Frontal cortex (tissue), 4 donors: ENCODE measurements around the gene S100A9. TPM values are rescaled to one million over a fixed set of nuclear protein-coding genes. Genes with fewer than 3 reads are reported as not detected.

Experiments used
- DNase-seq, 2 donors: peaks; one replicate each; pipeline ENCODE4 v3.0.0; 2012; ENCODE audit warnings: low spot score in 2 of 2
- FAIRE-seq: peaks from 2 replicates; lab custom pipeline; 2012; peaks lifted over from hg19 to GRCh38; lab: Jason Lieb, UNC
- total RNA-seq: library from RNA; depleted of rRNA; stranded (reverse); fragments of >200 nt; gene quantifications from one replicate; pipeline ENCODE4 v1.2.3, GENCODE V29; 2014
- donor health status: control.
- donor health status: control.
- donor health status: control.

Gene S100A9
- total RNA-seq, 1 donor from 2014 or later = 28.9 TPM

DNA sequence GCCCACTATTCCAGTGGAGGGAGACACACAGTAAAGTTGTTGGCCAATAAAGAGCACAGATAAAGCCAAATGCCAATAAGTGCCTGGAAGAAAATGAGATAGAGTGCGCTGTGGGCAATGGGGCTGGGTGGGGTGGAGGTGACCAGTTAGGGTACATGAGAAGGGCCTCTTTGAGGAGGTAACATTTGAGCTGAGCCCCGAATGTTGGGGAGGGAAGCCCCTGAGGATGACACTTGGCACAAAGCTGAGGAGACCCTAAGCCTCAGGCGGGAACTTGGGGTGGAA, 979 bp downstream of the S100A9 start:
- DNase-seq (no peak), FAIRE-seq (no peak)

DNA sequence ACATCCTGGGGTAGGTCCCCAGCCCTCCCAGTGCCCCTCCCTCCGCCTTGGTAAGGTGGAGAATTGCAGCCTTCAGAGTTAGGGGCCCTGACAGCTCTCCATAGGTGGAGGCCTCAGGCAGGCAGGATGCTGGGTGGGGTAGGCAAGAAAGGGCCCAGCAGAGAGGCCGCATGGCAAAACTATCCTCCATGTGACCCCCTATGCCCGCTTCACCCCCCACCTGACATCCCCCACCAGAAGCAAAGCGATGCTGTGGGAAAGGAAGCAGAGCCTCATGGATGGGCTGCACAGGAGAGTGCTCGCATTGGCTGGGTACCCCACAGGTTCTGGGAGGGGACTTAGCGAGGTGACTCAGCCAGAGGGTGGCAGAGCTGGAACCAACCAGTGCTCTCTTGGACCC, 1.6 kb downstream of the S100A9 start:
- FAIRE-seq (no peak), DNase-seq (no peak)

DNA sequence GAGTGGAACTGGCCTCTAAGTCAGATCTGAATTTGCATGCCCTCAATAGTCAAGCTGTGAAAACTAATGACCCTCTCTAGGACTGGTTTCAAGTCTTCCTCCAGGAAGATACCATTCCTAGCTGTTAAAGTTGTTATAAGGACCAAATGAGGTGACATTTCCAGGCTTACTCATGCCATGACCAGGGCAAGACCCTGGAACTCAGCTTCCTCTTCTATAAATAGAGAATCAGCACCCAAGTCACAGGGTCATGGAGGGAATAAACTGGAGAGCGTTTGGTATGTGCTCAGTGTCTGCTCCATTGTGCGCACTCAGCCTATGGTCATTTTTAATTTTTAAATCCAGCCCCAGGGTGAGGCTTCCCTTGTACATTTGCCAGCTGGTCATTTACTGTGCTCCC, 2.5 kb downstream of the S100A9 start:
- DNase-seq = no peak
- FAIRE-seq = no peak

DNA sequence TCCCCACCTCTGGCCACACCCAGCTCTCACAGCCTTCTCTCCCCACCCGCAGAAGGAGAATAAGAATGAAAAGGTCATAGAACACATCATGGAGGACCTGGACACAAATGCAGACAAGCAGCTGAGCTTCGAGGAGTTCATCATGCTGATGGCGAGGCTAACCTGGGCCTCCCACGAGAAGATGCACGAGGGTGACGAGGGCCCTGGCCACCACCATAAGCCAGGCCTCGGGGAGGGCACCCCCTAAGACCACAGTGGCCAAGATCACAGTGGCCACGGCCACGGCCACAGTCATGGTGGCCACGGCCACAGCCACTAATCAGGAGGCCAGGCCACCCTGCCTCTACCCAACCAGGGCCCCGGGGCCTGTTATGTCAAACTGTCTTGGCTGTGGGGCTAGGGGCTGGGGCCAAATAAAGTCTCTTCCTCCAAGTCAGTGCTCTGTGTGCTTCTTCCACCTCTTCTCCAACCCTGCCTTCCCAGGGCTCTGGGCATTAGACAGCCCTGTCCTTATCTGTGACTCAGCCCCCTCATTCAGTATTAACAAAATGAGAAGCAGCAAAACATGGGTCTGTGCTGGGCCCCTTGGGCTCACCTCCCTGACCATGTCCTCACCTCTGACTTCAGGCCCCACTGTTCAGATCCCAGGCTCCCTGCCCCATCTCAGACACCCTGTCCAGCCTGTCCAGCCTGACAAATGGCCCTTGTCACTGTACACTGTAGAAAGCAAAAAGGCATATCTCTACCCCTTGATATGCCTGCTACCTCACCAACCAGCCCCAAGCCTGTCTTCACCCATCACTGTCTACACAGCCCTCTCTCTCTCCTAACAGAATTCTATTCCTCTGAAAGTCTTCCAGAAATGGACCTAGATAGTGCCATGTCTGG, 3.2 kb downstream of the S100A9 start:
- DNase-seq = no peak

DNA sequence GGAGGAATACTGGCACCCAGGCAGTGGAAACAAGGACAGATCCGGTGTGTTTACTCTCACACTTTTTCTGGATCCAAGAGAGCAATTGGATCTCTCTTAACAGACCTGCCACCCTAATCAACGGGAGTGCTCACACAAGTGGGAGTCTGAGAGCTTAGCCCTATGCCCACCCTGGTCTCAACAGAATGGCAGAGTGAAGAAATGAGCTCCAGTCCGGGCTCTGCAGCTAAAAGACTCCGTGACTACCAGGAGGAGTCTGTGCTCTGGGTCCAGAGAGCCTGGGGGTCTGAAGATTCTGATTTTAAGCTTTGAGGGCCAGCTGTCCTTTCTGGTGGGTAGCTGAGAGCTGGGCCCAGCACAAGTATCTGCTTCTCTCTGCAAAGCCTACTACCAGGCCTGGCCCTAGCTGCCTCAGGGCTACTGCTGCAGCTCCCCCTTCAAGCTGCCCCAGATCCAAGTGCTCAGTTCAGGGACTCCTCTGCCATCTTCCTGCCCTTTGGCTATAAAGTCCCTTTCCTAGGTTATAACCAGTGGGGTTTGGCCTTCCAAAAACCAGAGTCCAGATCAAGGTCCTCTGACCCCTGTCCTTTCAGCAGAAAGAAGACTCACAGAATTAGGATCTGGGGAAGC, 3.9 kb downstream of the S100A9 start:
- DNase-seq = no peak
- FAIRE-seq = no peak

More for the DNA sequence above, 3.2 kb downstream of the S100A9 start:
- no peak for FAIRE-seq

DNA sequence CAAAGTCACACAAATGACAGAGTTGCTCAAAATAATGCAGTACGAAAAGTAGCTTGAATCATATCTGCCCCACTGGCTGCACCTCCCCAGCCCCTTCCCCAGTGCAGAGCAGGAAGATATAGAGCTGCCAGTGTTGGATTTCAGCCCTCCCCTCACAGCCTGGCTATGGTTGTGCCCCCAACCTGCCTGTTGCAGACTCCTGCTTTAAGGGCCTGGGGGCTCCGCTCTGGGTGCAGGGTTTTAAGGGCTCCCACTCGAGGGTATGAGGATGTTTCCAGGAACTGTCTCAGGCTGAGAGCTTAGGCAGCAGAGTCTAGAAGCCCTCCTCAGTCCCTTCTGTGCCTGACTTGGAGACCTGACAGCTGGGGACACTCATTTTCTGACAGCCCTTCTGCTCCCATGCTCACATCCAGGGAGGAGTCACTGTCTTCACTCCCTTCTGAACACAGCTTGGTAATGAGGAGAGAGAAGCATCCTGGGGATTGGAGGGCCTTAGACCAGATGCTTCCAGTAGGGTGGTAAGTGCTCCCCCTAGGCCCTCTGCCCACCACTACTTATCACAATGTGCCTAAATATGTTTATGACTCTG, 4.6 kb downstream of the S100A9 start:
- FAIRE-seq (no peak), DNase-seq (no peak)

DNA sequence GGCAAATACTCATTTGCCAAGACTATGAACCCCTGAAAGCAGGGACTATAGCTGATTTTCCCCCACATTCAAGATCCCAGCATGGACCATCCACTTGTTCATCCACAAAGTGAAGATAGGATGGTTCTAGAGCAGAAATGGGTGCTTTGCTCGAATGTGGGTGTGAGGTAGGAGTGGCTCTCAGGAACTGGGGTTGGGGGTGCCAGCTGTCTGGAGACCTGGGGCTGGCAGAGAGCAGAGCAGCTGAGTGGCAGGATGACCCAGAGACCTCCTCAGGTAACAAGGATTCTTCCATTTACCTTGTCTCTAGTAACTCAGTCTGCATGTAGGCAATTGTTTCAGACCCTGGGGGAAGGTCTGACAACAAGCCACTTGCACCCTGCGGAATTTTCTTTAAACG, 6.0 kb downstream of the S100A9 start:
- FAIRE-seq (no peak), DNase-seq (no peak)

DNA sequence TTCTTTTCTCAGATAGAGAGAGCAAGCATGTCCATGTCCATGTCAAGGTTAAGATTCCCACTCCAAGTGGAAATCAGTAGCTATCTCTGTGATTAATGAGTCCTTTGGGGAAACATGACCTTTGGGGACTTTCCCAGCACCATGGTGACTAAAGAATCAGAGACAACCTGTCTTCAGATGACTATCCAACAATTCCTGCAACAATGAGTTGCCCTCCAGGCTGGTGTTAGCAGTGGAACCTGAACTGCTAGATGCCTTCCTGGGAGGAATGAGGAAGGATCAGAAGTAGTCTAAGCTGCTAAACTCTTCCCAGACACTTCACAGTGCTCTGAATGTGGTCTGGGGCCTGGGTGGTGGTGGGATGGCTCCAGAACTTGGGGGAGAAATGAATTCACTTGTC, 6.5 kb downstream of the S100A9 start:
- FAIRE-seq = no peak
- no peak for DNase-seq

DNA sequence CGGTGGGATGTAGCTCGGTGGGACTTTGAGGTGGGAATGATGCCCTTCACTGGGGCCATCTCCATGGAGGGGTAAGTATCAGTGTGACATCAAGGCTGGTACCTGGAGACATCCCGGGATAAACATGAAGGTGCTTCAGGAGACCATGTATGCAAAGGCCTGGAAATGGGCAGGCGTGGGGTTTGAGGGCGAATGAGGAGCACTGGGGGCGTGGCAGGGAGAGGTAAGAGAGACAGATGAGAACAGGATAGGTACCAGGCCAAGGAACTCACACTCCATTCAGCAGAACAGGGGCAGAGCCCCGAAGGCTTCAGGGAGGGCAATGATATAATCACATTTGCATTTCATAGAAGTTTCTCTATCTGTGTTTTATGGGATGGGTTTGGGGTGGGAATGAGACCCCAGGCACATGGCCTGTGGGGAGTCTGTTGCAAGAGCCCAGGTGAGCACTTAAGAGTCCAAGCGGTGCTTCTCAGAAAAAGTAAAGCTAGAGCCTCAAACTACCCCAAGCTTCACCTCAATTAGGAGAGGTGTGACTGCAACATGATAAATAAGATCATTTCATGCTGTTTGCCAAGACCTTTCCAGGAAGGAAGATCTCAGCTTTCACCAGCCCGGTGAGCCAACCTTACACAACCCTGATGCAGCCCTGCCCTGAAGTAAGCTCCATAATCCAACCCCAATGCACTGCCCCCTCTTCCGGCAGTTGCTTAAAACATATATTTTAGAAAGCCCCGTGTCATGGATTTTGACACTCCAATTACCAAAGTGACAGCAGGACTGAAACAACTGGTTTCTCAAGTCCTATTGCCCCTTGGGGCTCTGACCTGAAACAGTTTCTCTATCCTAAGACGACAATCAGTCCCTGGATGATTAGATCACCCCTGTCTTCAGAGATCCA, 7.4 kb downstream of the S100A9 start:
- DNase-seq (no peak), FAIRE-seq (no peak)

DNA sequence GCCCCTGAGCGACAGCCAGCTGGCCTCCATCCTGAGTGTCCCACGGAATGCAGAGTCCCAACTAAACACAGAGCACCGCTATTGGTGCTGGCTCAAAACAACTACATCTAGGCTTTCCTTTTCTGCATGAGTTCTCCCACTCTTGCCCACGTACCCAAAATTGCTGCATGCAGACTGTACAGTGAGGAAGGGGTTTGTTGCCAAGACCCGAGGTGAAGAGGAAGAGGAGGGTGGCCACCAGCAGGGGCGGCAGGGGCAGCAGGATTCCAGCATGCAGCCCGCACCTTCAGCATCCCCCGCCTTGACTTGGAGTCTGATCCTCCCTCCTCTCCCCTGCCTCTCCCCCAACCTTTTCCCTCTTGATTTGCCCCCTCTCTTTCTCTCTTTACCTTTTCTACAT, 8.0 kb downstream of the S100A9 start:
- DNase-seq = no peak
- no peak for FAIRE-seq

DNA sequence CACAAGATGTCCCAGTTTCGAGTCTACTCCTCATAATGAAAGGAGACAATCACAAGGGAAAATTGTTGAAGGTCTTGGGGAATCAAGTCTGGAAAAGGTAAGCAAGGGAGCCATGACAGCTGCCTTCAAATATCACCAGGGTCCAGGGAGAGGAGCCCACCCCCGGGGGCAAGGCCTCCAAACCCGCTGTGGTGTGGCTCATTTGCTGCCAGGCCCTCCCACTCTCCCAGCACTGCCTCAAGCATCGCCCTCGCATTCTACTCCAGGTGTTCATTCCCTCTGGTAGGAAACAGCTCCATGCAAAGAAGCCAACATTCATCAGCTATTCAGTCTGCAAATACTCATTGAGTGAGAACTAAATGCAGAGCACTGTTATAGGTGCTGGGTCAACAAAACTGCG, 8.6 kb downstream of the S100A9 start:
- FAIRE-seq (no peak), DNase-seq (no peak)

DNA sequence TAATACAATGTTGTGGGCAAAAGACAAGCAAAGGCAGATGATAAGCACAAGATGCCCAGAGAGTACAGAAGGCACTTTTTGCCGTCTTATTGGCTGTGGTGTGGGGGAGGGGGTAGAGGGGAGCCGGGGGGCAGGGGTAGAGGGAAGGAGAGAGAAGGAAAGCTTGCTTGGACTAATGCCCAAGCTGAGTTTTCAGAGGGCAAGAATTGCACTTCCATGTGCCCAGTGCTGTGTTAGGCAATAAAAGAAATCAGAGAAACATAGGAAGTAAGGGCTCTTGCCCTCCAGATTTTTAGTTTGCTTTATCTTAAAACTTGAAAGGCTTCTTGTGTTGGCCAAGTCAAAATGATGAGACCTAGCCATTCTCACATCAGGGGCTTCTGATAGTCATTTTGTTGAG, 9.4 kb downstream of the S100A9 start:
- FAIRE-seq (no peak), DNase-seq (no peak)

DNA sequence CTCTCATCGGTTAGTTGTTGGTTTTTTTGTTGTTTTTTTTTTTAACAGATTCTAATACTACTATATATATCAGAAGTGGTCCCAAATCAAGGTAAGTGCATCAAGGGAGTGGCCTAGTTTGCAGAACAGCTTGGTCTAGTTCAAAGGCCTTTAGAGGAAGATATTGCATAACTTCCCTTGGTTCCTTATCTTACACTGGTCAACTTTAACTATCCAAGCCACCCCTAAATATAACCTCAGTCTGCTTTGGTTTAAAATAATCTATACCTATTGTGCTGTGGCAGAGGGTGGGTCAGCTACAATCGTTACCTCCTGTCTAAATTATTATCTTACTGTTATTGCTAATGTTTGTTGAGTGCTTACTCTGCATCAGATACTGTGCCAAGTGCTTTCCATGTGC, 10.8 kb downstream of the S100A9 start:
- FAIRE-seq = no peak
- DNase-seq = no peak

DNA sequence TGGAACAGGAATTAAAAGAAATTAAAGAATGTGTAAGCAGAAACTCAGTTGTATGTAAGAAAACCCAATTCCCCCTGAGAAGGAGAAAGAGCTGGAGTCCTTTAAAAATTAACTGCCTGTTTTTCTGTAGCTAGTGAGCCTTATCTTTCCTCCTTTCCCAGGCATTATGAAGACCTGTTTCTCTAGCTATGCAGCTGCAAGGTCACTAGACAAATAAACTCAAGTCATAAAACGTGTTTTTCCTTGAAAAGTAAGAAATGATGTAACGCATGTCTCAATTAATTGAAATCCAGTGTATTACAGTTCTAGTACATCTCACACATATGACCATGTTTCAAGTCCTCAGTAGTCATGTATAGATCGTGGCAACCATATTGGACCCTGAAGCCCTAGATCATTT, 12.5 kb downstream of the S100A9 start:
- FAIRE-seq (no peak), DNase-seq (no peak)

DNA sequence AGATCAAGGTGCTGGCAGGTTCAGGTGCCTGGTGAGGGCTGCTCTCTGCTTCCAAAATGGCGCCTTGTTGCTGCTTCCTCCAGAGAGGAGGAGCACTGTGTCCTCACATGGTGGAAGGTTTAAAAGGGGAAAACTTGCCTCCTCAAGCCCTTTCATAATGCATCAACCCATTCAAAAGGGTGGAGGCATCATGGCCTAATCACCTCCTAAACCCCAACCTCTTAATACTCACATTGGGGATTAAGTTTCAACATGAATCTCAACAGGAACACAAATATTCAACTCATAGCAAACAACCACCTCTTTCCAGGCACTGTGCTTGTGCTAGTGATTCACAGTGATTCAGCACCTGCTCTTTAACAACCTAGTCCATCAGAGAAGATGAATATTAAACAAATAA, 13.6 kb downstream of the S100A9 start:
- DNase-seq (no peak), FAIRE-seq (no peak)

DNA sequence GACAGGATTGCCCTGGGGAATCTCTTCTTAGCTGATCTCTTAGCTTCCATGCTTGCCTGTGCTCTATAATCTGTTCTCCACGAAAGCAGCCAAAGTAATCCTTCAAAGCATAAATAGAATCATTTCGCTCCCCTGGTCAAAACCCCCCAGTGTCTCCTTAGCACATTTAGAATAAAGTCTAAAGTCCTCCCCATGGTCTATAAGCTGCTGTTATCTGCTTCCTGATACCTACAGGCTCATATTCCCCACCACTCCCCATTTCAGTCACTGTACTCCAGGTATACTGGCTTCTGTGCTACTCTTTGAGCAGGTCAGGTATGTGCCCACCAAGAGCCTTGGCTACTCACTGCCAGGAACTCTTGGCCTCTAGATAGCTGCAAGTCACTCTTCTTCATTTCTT, 14.9 kb downstream of the S100A9 start:
- FAIRE-seq (no peak), DNase-seq (no peak)

DNA sequence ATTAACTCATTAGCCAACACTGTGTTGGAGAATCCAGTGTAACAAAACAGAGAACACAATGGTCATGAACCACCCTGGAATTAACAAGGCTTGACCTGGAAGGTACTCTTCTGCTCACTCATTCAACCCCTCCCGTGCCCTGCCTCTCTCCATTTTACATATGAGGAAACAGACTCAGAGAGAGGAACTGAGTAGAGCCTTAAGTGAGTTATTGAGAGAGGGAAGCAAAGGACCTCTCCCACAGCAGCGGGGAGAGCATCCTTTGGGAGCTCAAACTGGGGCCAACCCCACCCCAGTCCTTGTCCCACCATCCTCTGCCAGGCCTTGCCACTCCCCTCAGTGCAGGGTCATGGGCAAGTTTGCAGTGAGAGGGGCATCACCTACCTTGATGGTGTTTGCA, 16.4 kb downstream of the S100A9 start:
- no peak for DNase-seq
- FAIRE-seq = no peak

DNA sequence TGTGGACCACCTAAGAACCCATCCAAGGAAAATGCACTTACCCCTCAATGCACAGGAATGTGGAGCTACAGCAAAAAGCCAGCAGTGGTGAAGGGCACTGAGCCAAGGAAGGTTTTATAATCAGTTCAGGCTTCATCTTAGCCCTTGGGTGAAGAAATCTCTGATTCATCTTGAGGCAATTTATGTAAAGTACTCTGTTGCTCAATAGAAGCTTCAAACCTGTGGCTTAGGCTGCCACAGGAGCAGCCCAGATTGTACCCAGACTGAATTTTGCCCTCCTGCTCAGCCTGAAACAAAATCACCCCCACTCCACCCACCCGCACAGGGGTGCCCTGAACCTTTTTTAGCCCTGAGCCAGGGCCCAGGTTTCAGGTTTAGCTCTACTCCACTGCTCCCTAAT, 17.9 kb downstream of the S100A9 start, which contains the start of gene S100A12:
Gene S100A12, minus strand, starts transcription at position 111 of the 400 bp plus-strand sequence. CDS start 1,029 bp downstream, outside the sequence.
- DNase-seq = no peak
- no peak for FAIRE-seq

DNA sequence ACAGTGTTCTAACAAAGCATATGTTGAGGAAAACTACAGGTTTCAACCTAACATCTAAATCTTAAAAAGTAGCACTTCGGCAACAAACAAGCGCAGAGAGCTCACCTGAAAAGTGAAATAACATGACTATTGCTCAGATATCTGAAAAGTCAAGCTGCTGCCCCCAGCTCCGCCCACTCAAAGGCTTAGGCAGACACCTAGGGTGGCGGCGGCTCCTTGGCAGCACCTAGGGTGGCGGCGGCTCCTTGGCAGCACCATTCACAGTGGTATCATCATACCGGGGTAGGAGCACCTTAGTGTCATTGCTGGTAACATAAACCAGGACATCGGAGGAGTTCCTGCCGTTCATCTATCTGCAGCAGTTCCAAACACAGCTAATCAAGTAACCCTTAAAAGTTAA, 21.9 kb downstream of the S100A9 start:
- DNase-seq (no peak), FAIRE-seq (no peak)

DNA sequence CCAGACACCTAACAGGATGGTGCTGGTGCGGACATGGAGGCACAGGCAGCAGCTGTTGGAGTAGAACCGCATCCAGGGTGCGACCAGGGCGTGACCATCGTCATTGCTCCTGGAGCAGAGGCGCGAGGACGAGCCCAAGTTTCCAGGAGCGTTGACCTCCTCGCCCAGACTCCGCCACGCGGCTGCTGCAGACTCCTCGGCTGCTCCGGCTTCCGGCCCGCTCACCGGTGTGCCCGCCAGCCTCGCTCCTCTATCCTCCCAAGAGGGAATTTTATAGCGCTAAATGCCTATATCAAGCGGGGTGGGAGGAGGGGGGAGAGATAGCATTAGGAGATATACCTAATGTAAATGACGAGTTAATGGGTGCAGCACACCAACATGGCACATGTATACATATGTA, 23.1 kb downstream of the S100A9 start:
- no peak for DNase-seq
- FAIRE-seq = no peak
